SU-DHL-6 (cell line): Measurements from ENCODE around the gene LRIT2.

Experiments used
- CTCF ChIP-seq: fragments of 200-600 bp; sonication (generic); IDR thresholded peaks from one replicate; pipeline ENCODE4 v1.5.1; 2017; ENCODE audit warnings: antibody characterized with exemption, mild to moderate bottlenecking, low read length, moderate library complexity; ENCODE audit not compliant: insufficient read depth, poor library complexity, severe bottlenecking
- EZH2phosphoT487 ChIP-seq: fragments of 200-600 bp; sonication (generic), shearing (Covaris generic); conservative IDR thresholded peaks from 2 replicates; pipeline ENCODE4 v1.6.1; 2018; ENCODE audit warnings: mild to moderate bottlenecking, antibody characterized with exemption, low read length, moderate library complexity, mixed read lengths

DNA sequence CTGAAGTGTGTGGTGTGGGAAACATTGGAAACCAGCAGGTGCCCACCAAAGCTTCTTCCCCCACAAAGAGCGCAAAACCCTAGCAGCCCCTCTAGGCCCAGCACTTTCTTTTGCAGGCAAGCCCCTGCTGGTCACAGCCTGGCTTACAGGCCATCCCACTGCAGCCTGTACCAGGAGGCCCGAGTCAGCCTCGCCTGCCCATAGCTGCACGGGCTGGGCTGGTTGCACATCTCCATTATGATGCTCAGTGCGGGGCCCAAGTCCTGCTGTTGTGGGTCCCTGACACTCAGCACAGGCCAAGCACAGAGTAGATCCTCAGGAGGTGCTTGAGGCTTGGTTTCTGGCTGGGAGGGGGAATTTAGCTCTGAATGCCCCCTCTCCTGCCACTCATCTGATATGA, 23.0 kb downstream of the LRIT2 start:
- TF ChIP-seq CTCF (no peak), EZH2phosphoT487 (no peak)
